Fibroblast of skin of scalp (primary cell): Measurements from ENCODE around the gene GNGT2.
A peak's percentile ranks its signal among the peaks of the same experiment; 100 is the strongest.
"Not testable (repeated sequence)": the region's sequence is repeated elsewhere in the genome, so short reads cannot be mapped to it uniquely, and the experiment has no call there.

Source experiments
- DNase-seq: peaks from one replicate; pipeline ENCODE4 v3.0.0-alpha.2; 2013

Gene GNGT2

GRCh38 chr17:49203796-49204195 is 6.6 kb downstream of the GNGT2 start:
- DNase-seq, result no peak

GRCh38 chr17:49201481-49201927 is 8.9 kb downstream of the GNGT2 start:
- peak; percentile 27 for DNase-seq

GRCh38 chr17:49200423-49201083 is 9.8 kb downstream of the GNGT2 start:
- DNase-seq, result no peak

GRCh38 chr17:49198211-49198610 is 12.2 kb downstream of the GNGT2 start:
- DNase-seq, result no peak

GRCh38 chr17:49197346-49197998 is 12.9 kb downstream of the GNGT2 start:
- no peak for DNase-seq

GRCh38 chr17:49196520-49196919 is 13.9 kb downstream of the GNGT2 start:
- no peak for DNase-seq

GRCh38 chr17:49195751-49196150 is 14.6 kb downstream of the GNGT2 start:
- no peak for DNase-seq

GRCh38 chr17:49194297-49194607 is 16.1 kb downstream of the GNGT2 start:
- DNase-seq, result no peak

- peak; percentile 59 for DNase-seq
Measured at GRCh38 chr17:49193513-49194296, 16.7 kb downstream of the GNGT2 start.

GRCh38 chr17:49191917-49192741 is 18.2 kb downstream of the GNGT2 start:
- DNase-seq, result peak; percentile 83

- DNase-seq, result no peak
Measured at GRCh38 chr17:49191409-49191916, 18.9 kb downstream of the GNGT2 start.

GRCh38 chr17:49190932-49191331 is 19.4 kb downstream of the GNGT2 start:
- DNase-seq, result no peak

GRCh38 chr17:49187301-49187700 is 23.1 kb downstream of the GNGT2 start:
- DNase-seq, result no peak

- not testable (repeated sequence) for DNase-seq
Measured at GRCh38 chr17:49185381-49185780, 25.0 kb downstream of the GNGT2 start.

GRCh38 chr17:49184522-49184921 is 25.9 kb downstream of the GNGT2 start:
- DNase-seq, result not testable (repeated sequence)

- no peak for DNase-seq
Measured at GRCh38 chr17:49183801-49184200, 26.6 kb downstream of the GNGT2 start.

GRCh38 chr17:49183341-49183740 is 27.0 kb downstream of the GNGT2 start:
- no peak for DNase-seq

- DNase-seq, result no peak
Measured at GRCh38 chr17:49180998-49181635, 29.3 kb downstream of the GNGT2 start.

GRCh38 chr17:49180303-49180702 is 30.1 kb downstream of the GNGT2 start:
- peak; percentile 62 for DNase-seq

- not testable (repeated sequence) for DNase-seq
Measured at GRCh38 chr17:49175978-49176377, 34.4 kb downstream of the GNGT2 start.

GRCh38 chr17:49170711-49171110 is 39.7 kb downstream of the GNGT2 start:
- DNase-seq, result not testable (repeated sequence)

- DNase-seq, result no peak
Measured at GRCh38 chr17:49170216-49170615, 40.2 kb downstream of the GNGT2 start.
